CD4-positive, alpha-beta memory T cell (primary cell): ENCODE measurements around the gene ABHD17A. TPM values are rescaled to one million over a fixed set of nuclear protein-coding genes. Genes with fewer than 3 reads are reported as not detected.

ENCODE experiments used
- CTCF ChIA-PET: fragments of 350-600 bp; sonication (Branson Sonifier 250); formaldehyde crosslinking; loops from one replicate; lab custom pipeline; 2021; ENCODE audit warnings: inconsistent platforms; ENCODE audit not compliant: partially characterized antibody; lab: Charles Lee
- POLR2A ChIA-PET: fragments of 350-600 bp; sonication (Branson Sonifier 250); formaldehyde crosslinking; loops from one replicate; lab custom pipeline; 2021; ENCODE audit not compliant: partially characterized antibody; lab: Charles Lee
- DNase-seq, 5 donors: peaks; one replicate each; pipeline versions ENCODE4 v3.0.0 to v3.0.0-alpha.2; 2020 to 2022; ENCODE audit warnings: mixed read lengths in 1 of 5
- H3K27ac ChIP-seq: one replicate; pipeline ENCODE4 v1.7.0; 2013; ENCODE audit warnings: low read depth, low read length
- H3K27me3 ChIP-seq: 2 replicates; pipeline ENCODE4 v1.7.0; 2013; ENCODE audit warnings: mild to moderate bottlenecking, low read length, moderate library complexity; ENCODE audit not compliant: insufficient read depth
- H3K36me3 ChIP-seq: 2 replicates; pipeline ENCODE4 v1.7.0; 2013; ENCODE audit warnings: mild to moderate bottlenecking, low read length, moderate library complexity; ENCODE audit not compliant: insufficient read depth
- H3K4me1 ChIP-seq: 2 replicates; pipeline ENCODE4 v1.7.0; 2013; ENCODE audit warnings: mild to moderate bottlenecking, low read length, moderate library complexity; ENCODE audit not compliant: insufficient read depth
- H3K4me3 ChIP-seq, 2 donors: one replicate each; pipeline ENCODE4 v1.7.0; 2013; ENCODE audit warnings: low read length in 2 of 2, mild to moderate bottlenecking in 1 of 2
- H3K9me3 ChIP-seq, 2 donors: one replicate each; pipeline ENCODE4 v1.7.0; 2013; ENCODE audit warnings: low read length in 2 of 2, control low read depth in 1 of 2; ENCODE audit not compliant: control insufficient read depth in 1 of 2
- H3K27ac Mint-ChIP-seq, 7 donors: one replicate each; pipeline ENCODE4 v1.8.0; 2020 to 2021; ENCODE audit warnings: mixed read lengths in 7 of 7, mild to moderate bottlenecking in 6 of 7, inconsistent platforms in 3 of 7, moderate library complexity in 3 of 7
- H3K27me3 Mint-ChIP-seq, 2 donors: one replicate each; pipeline ENCODE4 v1.8.0; 2020 to 2021; ENCODE audit warnings: mixed read lengths in 2 of 2
- H3K36me3 Mint-ChIP-seq, 2 donors: one replicate each; pipeline ENCODE4 v1.8.0; 2020 to 2021; ENCODE audit warnings: mixed read lengths in 2 of 2, inconsistent platforms in 1 of 2, mild to moderate bottlenecking in 1 of 2
- H3K4me1 Mint-ChIP-seq, 4 donors: one replicate each; pipeline ENCODE4 v1.8.0; 2020 to 2021; ENCODE audit warnings: mixed read lengths in 4 of 4, mild to moderate bottlenecking in 1 of 4
- H3K4me3 Mint-ChIP-seq, 8 donors: one replicate each; pipeline ENCODE4 v1.8.0; 2020 to 2021; ENCODE audit warnings: mixed read lengths in 8 of 8, mild to moderate bottlenecking in 7 of 8, moderate library complexity in 6 of 8, inconsistent platforms in 3 of 8
- H3K9me3 Mint-ChIP-seq, 8 donors: one replicate each; pipeline ENCODE4 v1.8.0; 2020 to 2021; ENCODE audit warnings: mixed read lengths in 8 of 8, mild to moderate bottlenecking in 5 of 8, inconsistent platforms in 3 of 8, moderate library complexity in 1 of 8
- intact Hi-C: fragments of 100-400 bp; cut with micrococcal nuclease; formaldehyde crosslinking; loops from one replicate; pipeline ENCODE4 v1.15.1; 2023
- polyA plus RNA-seq, 2 donors: library from polyadenylated mRNA; unstranded; fragments of 300-500 nt; fragmentation: Illumina TruSeq; gene quantifications; one replicate each; pipeline ENCODE4 v1.2.3, GENCODE V29; 2021
- total RNA-seq, 2 experiments: library from RNA; stranded (reverse); gene quantifications; one replicate each; pipeline ENCODE4 v1.2.3, GENCODE V29; 2021

ABHD17A gene
- total and polyA plus RNA-seq, 4 experiments from 2014 or later, result 106 to 204 (median 123) TPM

- intact Hi-C loops, result loop anchor here (1.0 kb wide), 1 partner anchor 9 kb away; no protein-coding TSS in a partner anchor
- Histone ChIP-seq H3K36me3 (no peaks in the 10 kb centered on the region), H3K27me3 (no peaks in the 10 kb centered on the region), H3K4me3 (peak overlapping the region; percentile 67 to 77), H3K9me3 (no peaks in the 10 kb centered on the region), H3K27ac (peak overlapping the region; percentile 73), H3K4me1 (peaks cover 86% of the 10 kb centered on the region)
- Mint-ChIP-seq H3K4me3 (peak overlapping the region; percentile 82 to 89 (median 86)), H3K9me3 (peaks cover 0 to 3% (median 0%) of the 10 kb centered on the region in 8 donors), H3K4me1 (peaks cover 25 to 72% (median 45%) of the 10 kb centered on the region in 4 donors), H3K27me3 (no peaks in the 10 kb centered on the region), H3K36me3 (peaks cover 0 to 4% of the 10 kb centered on the region in 2 donors), H3K27ac (peak overlapping the region; percentile 89 to 94 (median 93))
- ChIA-PET CTCF (interaction anchor here (1.8 kb wide), 1 partner anchor 11 kb away, joined by 4 read pairs; no protein-coding TSS in a partner anchor), POLR2A (interaction anchor here (0.7 to 5.1 kb wide), 8 partner anchors 9 to 756 kb away, joined by 3 to 41 read pairs (median 5); partner anchors contain the start of genes ABHD17A and MKNK2)
- DNase-seq, result peak; percentile 81 to 85 (median 84)
Observed at GRCh38 chr19:1855040-1855827, 30.1 kb downstream of the ABHD17A start.

GRCh38 chr19:1854542-1855039 is 30.7 kb downstream of the ABHD17A start:
- Histone ChIP-seq H3K27me3 (no peaks in the 10 kb centered on the region), H3K9me3 (no peaks in the 10 kb centered on the region), H3K36me3 (no peaks in the 10 kb centered on the region), H3K4me3 (no peak overlapping the region), H3K27ac (peak overlapping the region; percentile 73), H3K4me1 (peaks cover 79% of the 10 kb centered on the region)
- intact Hi-C loops, result loop anchor here (1.0 kb wide), 1 partner anchor 10 kb away; no protein-coding TSS in a partner anchor
- Mint-ChIP-seq H3K36me3 (peaks cover 0 to 4% of the 10 kb centered on the region in 2 donors), H3K4me3 (peak overlapping the region in 7 of 8 donors; percentile 49 to 89 (median 75)), H3K4me1 (peaks cover 30 to 71% (median 47%) of the 10 kb centered on the region in 4 donors), H3K27me3 (no peaks in the 10 kb centered on the region), H3K27ac (peak overlapping the region; percentile 64 to 93 (median 89)), H3K9me3 (peaks cover 0 to 4% (median 0%) of the 10 kb centered on the region in 8 donors)
- DNase-seq, result no peak
- ChIA-PET POLR2A (interaction anchor here (1.3 to 5.1 kb wide), 4 partner anchors 10 to 29 kb away, joined by 5 to 41 read pairs (median 12); partner anchors contain the start of gene ABHD17A), CTCF (interaction anchor here (1.8 kb wide), 1 partner anchor 12 kb away, joined by 4 read pairs; no protein-coding TSS in a partner anchor)

- no peak overlapping the region for H3K4me3 Mint-ChIP-seq
- CTCF ChIA-PET, result interaction anchor here (1.8 kb wide), 1 partner anchor 12 kb away, joined by 4 read pairs; no protein-coding TSS in a partner anchor
- peaks cover 0 to 4% of the 10 kb centered on the region in 2 donors for H3K36me3 Mint-ChIP-seq
- Histone ChIP-seq H3K9me3 (no peaks in the 10 kb centered on the region), H3K4me3 (no peak overlapping the region), H3K36me3 (no peaks in the 10 kb centered on the region), H3K27me3 (no peaks in the 10 kb centered on the region), H3K4me1 (peaks cover 77% of the 10 kb centered on the region), H3K27ac (no peak overlapping the region)
- peaks cover 0 to 4% (median 0%) of the 10 kb centered on the region in 8 donors for H3K9me3 Mint-ChIP-seq
- H3K27me3 Mint-ChIP-seq, result no peaks in the 10 kb centered on the region
- POLR2A ChIA-PET, result interaction anchor here (0.9 to 2.6 kb wide), 4 partner anchors 10 to 231 kb away, joined by 3 to 18 read pairs (median 4); no protein-coding TSS in a partner anchor
- H3K27ac Mint-ChIP-seq, result no peak overlapping the region
- intact Hi-C loops, result no loop called here
- peaks cover 27 to 70% (median 45%) of the 10 kb centered on the region in 4 donors for H3K4me1 Mint-ChIP-seq
- DNase-seq, result peak in 1 of 5 donors; percentile 43
Observed at GRCh38 chr19:1854039-1854541, 31.2 kb downstream of the ABHD17A start.

GRCh38 chr19:1853295-1854038 is 31.8 kb downstream of the ABHD17A start:
- DNase-seq, result peak; percentile 75 to 84 (median 77)
- no peaks in the 10 kb centered on the region for H3K27me3 ChIP-seq
- Mint-ChIP-seq H3K27me3 (no peaks in the 10 kb centered on the region), H3K4me1 (peaks cover 29 to 70% (median 46%) of the 10 kb centered on the region in 4 donors), H3K4me3 (peak overlapping the region; percentile 73 to 93 (median 80)), H3K36me3 (peaks cover 0 to 7% of the 10 kb centered on the region in 2 donors), H3K27ac (peak overlapping the region; percentile 92 to 96 (median 93)), H3K9me3 (peaks cover 0 to 4% (median 0%) of the 10 kb centered on the region in 8 donors)
- ChIA-PET POLR2A (interaction anchor here (0.9 to 1.2 kb wide), 2 partner anchors 11 to 232 kb away, joined by 3 read pairs; no protein-coding TSS in a partner anchor), CTCF (interaction anchor here (0.6 to 1.2 kb wide), 3 partner anchors 11 to 44 kb away, joined by 3 read pairs; no protein-coding TSS in a partner anchor)
- no peaks in the 10 kb centered on the region for H3K9me3 ChIP-seq
- H3K4me1 ChIP-seq, result peaks cover 76% of the 10 kb centered on the region
- no peaks in the 10 kb centered on the region for H3K36me3 ChIP-seq
- intact Hi-C loops, result loop anchor here (1.0 kb wide), 1 partner anchor 52 kb away; the partner anchor contains the start of genes ADAT3 and SCAMP4
- no peak overlapping the region for H3K27ac ChIP-seq
- H3K4me3 ChIP-seq, result no peak overlapping the region

GRCh38 chr19:1852581-1853128 is 32.6 kb downstream of the ABHD17A start:
- Histone ChIP-seq H3K4me1 (peaks cover 70% of the 10 kb centered on the region), H3K27me3 (no peaks in the 10 kb centered on the region), H3K36me3 (no peaks in the 10 kb centered on the region), H3K9me3 (no peaks in the 10 kb centered on the region), H3K4me3 (no peak overlapping the region), H3K27ac (peak overlapping the region; percentile 35)
- Mint-ChIP-seq H3K9me3 (peaks cover 0 to 4% (median 0%) of the 10 kb centered on the region in 8 donors), H3K4me1 (peaks cover 26 to 62% (median 43%) of the 10 kb centered on the region in 4 donors), H3K36me3 (peaks cover 0 to 8% of the 10 kb centered on the region in 2 donors), H3K27me3 (no peaks in the 10 kb centered on the region), H3K4me3 (peak overlapping the region in 1 of 8 donors; percentile 5), H3K27ac (peak overlapping the region in 5 of 7 donors; percentile 92 to 96 (median 93))
- ChIA-PET CTCF (interaction anchor here (0.9 to 1.2 kb wide), 2 partner anchors 12 to 30 kb away, joined by 3 read pairs; no protein-coding TSS in a partner anchor), POLR2A (interaction anchor here (0.9 kb wide), 1 partner anchor 9 kb away, joined by 3 read pairs; no protein-coding TSS in a partner anchor)
- intact Hi-C loops, result loop anchor here (1.0 kb wide), 1 partner anchor 53 kb away; the partner anchor contains the start of genes ADAT3 and SCAMP4
- DNase-seq, result no peak
